ENCODE results near the gene FAHD2A.
"Not testable (repeated sequence)": the region's sequence is repeated elsewhere in the genome, so short reads cannot be mapped to it uniquely, and the experiment has no call there.

The FAHD2A gene

DNA sequence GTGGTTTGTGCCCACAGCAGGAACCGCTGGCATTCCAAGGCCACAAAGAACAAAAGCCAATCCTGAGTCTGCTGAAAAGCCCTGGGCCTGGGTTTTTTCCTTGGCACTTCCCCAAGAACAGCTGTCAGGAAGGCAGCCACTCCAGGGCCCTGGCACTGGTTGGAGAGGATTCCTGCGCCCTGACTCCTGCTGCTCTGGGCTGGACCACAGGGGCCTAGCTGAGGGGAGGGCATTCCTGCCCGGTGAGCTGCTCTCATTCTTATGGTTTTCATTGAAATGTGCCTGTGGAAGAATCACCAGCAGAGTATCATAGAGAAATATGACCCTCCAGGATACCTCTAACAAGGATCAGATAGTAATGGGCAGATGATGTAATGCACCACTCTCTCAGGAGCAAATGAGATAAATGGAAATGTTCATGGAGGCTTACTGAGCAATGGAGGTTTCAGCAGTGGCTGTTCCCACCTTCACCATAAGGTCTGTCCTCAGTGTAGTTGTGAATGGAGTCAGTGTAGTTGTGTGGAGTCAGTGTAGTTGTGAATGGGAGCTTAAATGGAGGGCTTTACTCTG, 32.1 kb downstream of the FAHD2A start:
- H3K9me3 ChIP-seq (ENCODE audit: low read length); H3K9me2 ChIP-seq (ENCODE audit: low read depth, low read length); H3K4me3 ChIP-seq (ENCODE audit: low read depth, low read length, poor library complexity, severe bottlenecking); H3K27ac ChIP-seq (ENCODE audit: low read depth, low read length, poor library complexity, severe bottlenecking); H3K9ac ChIP-seq (ENCODE audit: low read length); H3F3A ChIP-seq (ENCODE audit: insufficient read depth, low read length); H3K27me3 ChIP-seq (ENCODE audit: insufficient read depth, low read length); H4K20me1 ChIP-seq (ENCODE audit: insufficient read depth, low read length); H2AFZ ChIP-seq (ENCODE audit: low read length); H3K4me2 ChIP-seq (ENCODE audit: low read length); H3K36me3 ChIP-seq (ENCODE audit: insufficient read depth, low read length); H3K4me1 ChIP-seq (ENCODE audit: insufficient read depth, low read length, severe bottlenecking); H3K79me2 ChIP-seq (ENCODE audit: insufficient read depth, low read length): not testable (repeated sequence)

DNA sequence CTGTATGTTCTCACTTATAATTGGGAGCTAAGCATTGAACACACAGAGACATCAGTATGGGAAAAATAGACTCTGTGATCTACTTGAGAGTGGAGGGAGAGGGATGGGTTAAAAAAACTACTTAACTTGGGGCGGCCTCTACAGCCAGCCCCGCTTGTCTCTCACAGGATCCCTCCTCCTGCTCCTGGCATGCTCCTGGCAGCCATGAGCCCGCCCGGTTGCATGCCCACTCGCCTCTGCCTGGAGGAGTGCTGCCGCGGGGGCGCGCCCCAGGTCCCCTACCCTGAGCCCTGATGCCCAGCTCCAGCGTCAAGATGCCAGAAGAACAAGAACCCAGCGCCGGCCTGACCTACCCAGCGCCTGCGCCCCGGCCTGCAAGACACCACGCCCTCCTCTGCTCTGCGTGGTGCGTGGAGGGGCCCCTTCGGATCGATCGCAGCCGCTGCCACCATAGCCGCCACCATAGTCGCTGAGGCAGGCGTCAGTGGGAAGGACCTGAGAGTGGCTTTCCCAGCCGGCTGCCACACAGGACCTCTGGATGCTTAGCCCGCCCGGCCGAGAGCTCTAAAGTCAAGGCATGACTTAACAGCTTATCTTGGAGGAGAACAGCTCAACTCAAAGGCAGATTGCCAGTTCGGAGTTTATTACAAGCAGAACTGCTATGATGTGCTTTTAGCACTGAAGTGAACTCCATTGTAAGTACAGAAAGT, 32.8 kb downstream of the FAHD2A start:
- not testable (repeated sequence) for H3K79me2 ChIP-seq (ENCODE audit: insufficient read depth, low read length); H4K20me1 ChIP-seq (ENCODE audit: insufficient read depth, low read length); H3K4me1 ChIP-seq (ENCODE audit: insufficient read depth, low read length, severe bottlenecking); H2AFZ ChIP-seq (ENCODE audit: low read length); H3K9me3 ChIP-seq (ENCODE audit: low read length); H3K9me2 ChIP-seq (ENCODE audit: low read depth, low read length); H3K4me3 ChIP-seq (ENCODE audit: low read depth, low read length, poor library complexity, severe bottlenecking); H3K27ac ChIP-seq (ENCODE audit: low read depth, low read length, poor library complexity, severe bottlenecking); H3K36me3 ChIP-seq (ENCODE audit: insufficient read depth, low read length); H3K4me2 ChIP-seq (ENCODE audit: low read length); H3K27me3 ChIP-seq (ENCODE audit: insufficient read depth, low read length); H3K9ac ChIP-seq (ENCODE audit: low read length); H3F3A ChIP-seq (ENCODE audit: insufficient read depth, low read length)

- not testable (repeated sequence) for H3K36me3 ChIP-seq (ENCODE audit: insufficient read depth, low read length); H3K9ac ChIP-seq (ENCODE audit: low read length); H2AFZ ChIP-seq (ENCODE audit: low read length); H3K4me3 ChIP-seq (ENCODE audit: low read depth, low read length, poor library complexity, severe bottlenecking); H3K79me2 ChIP-seq (ENCODE audit: insufficient read depth, low read length); H3K27me3 ChIP-seq (ENCODE audit: insufficient read depth, low read length); H3K9me3 ChIP-seq (ENCODE audit: low read length); H3K4me1 ChIP-seq (ENCODE audit: insufficient read depth, low read length, severe bottlenecking); H3K9me2 ChIP-seq (ENCODE audit: low read depth, low read length); H3K27ac ChIP-seq (ENCODE audit: low read depth, low read length, poor library complexity, severe bottlenecking); H3F3A ChIP-seq (ENCODE audit: insufficient read depth, low read length); H3K4me2 ChIP-seq (ENCODE audit: low read length); H4K20me1 ChIP-seq (ENCODE audit: insufficient read depth, low read length)
Measured at GRCh38 chr2:95435872-95436209, 33.3 kb downstream of the FAHD2A start.

GRCh38 chr2:95442474-95443099, 40.1 kb downstream of the FAHD2A start:
- H3K27ac ChIP-seq (ENCODE audit: low read depth, low read length, poor library complexity, severe bottlenecking); H2AFZ ChIP-seq (ENCODE audit: low read length); H3K9me3 ChIP-seq (ENCODE audit: low read length); H4K20me1 ChIP-seq (ENCODE audit: insufficient read depth, low read length); H3K4me3 ChIP-seq (ENCODE audit: low read depth, low read length, poor library complexity, severe bottlenecking); H3F3A ChIP-seq (ENCODE audit: insufficient read depth, low read length); H3K27me3 ChIP-seq (ENCODE audit: insufficient read depth, low read length); H3K9me2 ChIP-seq (ENCODE audit: low read depth, low read length); H3K9ac ChIP-seq (ENCODE audit: low read length); H3K4me1 ChIP-seq (ENCODE audit: insufficient read depth, low read length, severe bottlenecking); H3K4me2 ChIP-seq (ENCODE audit: low read length); H3K36me3 ChIP-seq (ENCODE audit: insufficient read depth, low read length); H3K79me2 ChIP-seq (ENCODE audit: insufficient read depth, low read length): not testable (repeated sequence)

GRCh38 chr2:95445317-95445716, 42.8 kb downstream of the FAHD2A start:
- H3K9me2 ChIP-seq (ENCODE audit: low read depth, low read length); H3K27me3 ChIP-seq (ENCODE audit: insufficient read depth, low read length); H3K36me3 ChIP-seq (ENCODE audit: insufficient read depth, low read length); H3K4me1 ChIP-seq (ENCODE audit: insufficient read depth, low read length, severe bottlenecking); H3K27ac ChIP-seq (ENCODE audit: low read depth, low read length, poor library complexity, severe bottlenecking); H3K9ac ChIP-seq (ENCODE audit: low read length); H3K9me3 ChIP-seq (ENCODE audit: low read length); H3K79me2 ChIP-seq (ENCODE audit: insufficient read depth, low read length); H2AFZ ChIP-seq (ENCODE audit: low read length); H4K20me1 ChIP-seq (ENCODE audit: insufficient read depth, low read length); H3F3A ChIP-seq (ENCODE audit: insufficient read depth, low read length); H3K4me2 ChIP-seq (ENCODE audit: low read length); H3K4me3 ChIP-seq (ENCODE audit: low read depth, low read length, poor library complexity, severe bottlenecking): not testable (repeated sequence)

DNA sequence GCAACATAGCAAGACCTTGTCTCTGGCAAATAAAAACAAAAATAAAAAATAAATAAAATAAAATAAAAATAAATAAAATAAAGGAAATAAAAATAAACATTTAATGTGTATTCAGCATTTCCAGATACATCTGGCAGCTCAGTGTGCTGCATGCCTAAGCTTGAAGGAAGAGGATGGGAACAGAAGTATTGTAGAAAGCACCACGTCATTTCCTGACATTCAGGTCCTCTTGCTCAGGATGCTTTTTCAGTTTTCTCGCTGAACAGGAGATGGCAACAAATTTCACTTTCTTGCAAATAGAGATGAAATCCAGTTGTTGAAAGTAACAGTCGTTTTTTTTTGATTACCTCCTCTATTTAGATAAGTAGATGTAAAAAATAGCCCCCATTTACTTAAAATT, 60.8 kb downstream of the FAHD2A start:
- H3K9ac ChIP-seq (ENCODE audit: low read length); H3K27me3 ChIP-seq (ENCODE audit: insufficient read depth, low read length); H3K27ac ChIP-seq (ENCODE audit: low read depth, low read length, poor library complexity, severe bottlenecking); H2AFZ ChIP-seq (ENCODE audit: low read length); H3K4me2 ChIP-seq (ENCODE audit: low read length); H3F3A ChIP-seq (ENCODE audit: insufficient read depth, low read length); H3K36me3 ChIP-seq (ENCODE audit: insufficient read depth, low read length); H3K79me2 ChIP-seq (ENCODE audit: insufficient read depth, low read length); H3K4me1 ChIP-seq (ENCODE audit: insufficient read depth, low read length, severe bottlenecking); H3K9me3 ChIP-seq (ENCODE audit: low read length); H4K20me1 ChIP-seq (ENCODE audit: insufficient read depth, low read length); H3K4me3 ChIP-seq (ENCODE audit: low read depth, low read length, poor library complexity, severe bottlenecking); H3K9me2 ChIP-seq (ENCODE audit: low read depth, low read length): not testable (repeated sequence)
